ENCODE measurements around the gene BTG2.
A peak's percentile ranks its signal among the peaks of the same experiment; 100 is the strongest.
"Not testable (repeated sequence)": the region's sequence is repeated elsewhere in the genome, so short reads cannot be mapped to it uniquely, and the experiment has no call there.

BTG2 gene, protein sequence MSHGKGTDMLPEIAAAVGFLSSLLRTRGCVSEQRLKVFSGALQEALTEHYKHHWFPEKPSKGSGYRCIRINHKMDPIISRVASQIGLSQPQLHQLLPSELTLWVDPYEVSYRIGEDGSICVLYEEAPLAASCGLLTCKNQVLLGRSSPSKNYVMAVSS

GRCh38 chr1:203304919-203305808 is at the start of gene BTG2:
BTG2 (plus strand) TSS chr1:203305519; CDS start chr1:203305607, 88 bp downstream.
- peak; percentile 75 to 82 for DNase-seq (ENCODE audit: low read depth in 1 of 2, low spot score in 1 of 2)

DNA sequence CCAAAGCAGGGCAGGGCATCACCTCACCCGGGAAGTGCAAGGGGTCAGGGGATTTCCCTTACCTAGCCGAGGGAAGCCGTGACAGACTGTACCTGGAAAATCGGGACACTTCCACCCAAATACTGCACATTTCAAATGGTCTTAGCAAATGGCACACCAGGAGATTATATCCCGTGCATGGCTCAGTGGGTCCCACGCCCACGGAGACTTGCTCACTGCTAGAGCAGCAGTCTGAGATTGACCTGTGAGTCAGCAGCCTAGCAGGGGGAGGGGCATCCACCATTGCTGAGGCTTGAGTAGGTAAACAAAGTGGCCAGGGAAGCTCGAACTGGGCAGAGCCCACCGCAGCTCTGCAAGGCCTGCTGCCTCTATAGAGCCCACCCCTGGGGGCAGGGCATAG is 48.7 kb upstream of the BTG2 start:
- DNase-seq (ENCODE audit: low read depth in 1 of 2, low spot score in 1 of 2), result not testable (repeated sequence)

GRCh38 chr1:203263496-203263895 is 41.8 kb upstream of the BTG2 start:
- DNase-seq (ENCODE audit: low read depth in 1 of 2, low spot score in 1 of 2), result no peak

GRCh38 chr1:203264052-203264501 is 41.2 kb upstream of the BTG2 start:
- DNase-seq (ENCODE audit: low read depth in 1 of 2, low spot score in 1 of 2), result no peak

- no peak for DNase-seq (ENCODE audit: low read depth in 1 of 2, low spot score in 1 of 2)
These were observed 39.8 kb upstream of the BTG2 start for GRCh38 chr1:203265541-203265940.

- DNase-seq (ENCODE audit: low read depth in 1 of 2, low spot score in 1 of 2), result not testable (repeated sequence)
These were observed 39.2 kb upstream of the BTG2 start for GRCh38 chr1:203266140-203266539.

GRCh38 chr1:203267347-203267846 is 37.9 kb upstream of the BTG2 start:
- DNase-seq (ENCODE audit: low read depth in 1 of 2, low spot score in 1 of 2), result peak; percentile 61 to 85

GRCh38 chr1:203267912-203268311 is 37.4 kb upstream of the BTG2 start:
- DNase-seq (ENCODE audit: low read depth in 1 of 2, low spot score in 1 of 2), result no peak

GRCh38 chr1:203268901-203269653 is 36.2 kb upstream of the BTG2 start:
- DNase-seq (ENCODE audit: low read depth in 1 of 2, low spot score in 1 of 2), result peak in 1 of 2 donors; percentile 59

DNA sequence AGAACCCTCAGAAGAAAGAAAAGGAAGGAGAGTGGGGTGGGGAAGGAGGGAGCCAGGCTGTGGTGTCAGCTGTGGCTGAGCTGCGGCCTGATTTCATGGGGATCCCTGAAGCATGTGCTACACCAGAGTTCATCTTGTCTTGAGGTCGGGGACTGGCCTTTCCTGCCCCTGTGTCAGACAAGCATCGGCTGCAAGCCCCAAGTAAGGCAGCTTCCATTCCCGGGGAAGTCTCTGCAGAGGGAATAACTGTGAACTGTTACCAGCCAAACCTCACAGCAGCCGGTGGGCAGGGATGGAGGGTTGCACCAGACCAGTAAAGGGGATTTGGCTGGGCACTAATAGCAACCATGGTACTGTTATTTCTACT is 35.7 kb upstream of the BTG2 start:
- no peak for DNase-seq (ENCODE audit: low read depth in 1 of 2, low spot score in 1 of 2)

GRCh38 chr1:203270448-203270847 is 34.9 kb upstream of the BTG2 start:
- no peak for DNase-seq (ENCODE audit: low read depth in 1 of 2, low spot score in 1 of 2)

- DNase-seq (ENCODE audit: low read depth in 1 of 2, low spot score in 1 of 2), result peak in 1 of 2 donors; percentile 73
These were observed 34.1 kb upstream of the BTG2 start for GRCh38 chr1:203271018-203271743.

DNA sequence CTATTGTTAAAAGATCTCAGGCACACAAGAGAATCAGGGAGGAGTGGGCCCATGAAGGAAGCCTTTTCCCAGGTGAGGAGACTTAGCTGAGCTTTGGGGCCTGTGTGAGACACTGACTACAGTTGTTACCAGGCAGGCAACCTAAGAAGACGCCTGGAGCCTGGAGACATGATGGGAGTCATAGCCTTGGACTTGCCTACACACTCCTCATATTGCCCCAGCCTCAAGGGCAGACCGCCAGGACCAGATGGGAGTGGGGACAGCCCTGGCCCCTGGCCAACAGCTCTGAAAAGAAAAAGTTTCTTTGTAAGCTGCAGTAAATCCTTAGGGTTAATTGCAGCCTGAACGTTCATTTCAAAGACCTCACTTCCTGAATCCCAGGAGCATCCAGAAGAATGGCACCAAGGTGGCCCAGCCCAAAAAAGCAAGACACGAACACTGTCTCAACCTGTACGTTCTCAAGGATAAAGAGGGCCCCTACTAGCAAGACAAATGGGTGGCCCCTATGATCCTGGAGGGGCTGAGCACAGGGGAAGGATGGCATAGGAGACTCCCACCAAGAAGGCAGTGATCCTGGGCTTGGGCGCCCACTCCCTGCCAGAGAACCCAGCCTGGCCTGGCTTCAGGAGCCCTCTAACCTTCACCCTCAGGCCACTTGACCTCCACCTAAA is 33.2 kb upstream of the BTG2 start:
- DNase-seq (ENCODE audit: low read depth in 1 of 2, low spot score in 1 of 2), result no peak

DNA sequence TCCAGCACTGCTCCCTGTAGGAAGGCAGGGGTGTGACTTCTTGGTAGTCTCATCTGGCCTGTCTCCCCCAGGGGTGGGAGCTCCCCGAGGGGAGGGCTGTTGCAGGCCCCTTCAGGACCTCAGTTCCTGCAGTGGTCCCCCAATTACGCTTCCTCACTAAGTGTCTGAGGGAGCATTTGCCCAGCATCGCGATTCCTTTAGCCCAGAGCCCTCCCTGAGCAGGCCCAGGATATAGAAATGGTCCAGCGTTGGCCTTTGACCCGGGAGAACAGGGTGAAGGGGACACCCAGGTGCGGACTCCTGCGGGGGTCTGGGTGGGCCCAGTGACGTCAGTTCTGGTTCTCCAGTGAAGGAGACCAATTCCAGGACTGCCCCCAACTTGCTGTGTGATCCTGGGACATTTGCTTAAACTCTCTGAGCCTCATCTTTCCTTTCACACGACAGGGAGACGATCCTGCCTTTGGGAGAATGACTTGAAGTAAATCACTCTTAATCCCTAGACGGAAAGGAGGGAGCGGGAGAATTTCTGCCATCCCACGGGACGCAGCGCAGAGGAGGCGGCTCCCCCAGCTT is 32.6 kb upstream of the BTG2 start:
- DNase-seq (ENCODE audit: low read depth in 1 of 2, low spot score in 1 of 2), result no peak

GRCh38 chr1:203273206-203273868 is 32.0 kb upstream of the BTG2 start:
- peak; percentile 92 for DNase-seq (ENCODE audit: low read depth in 1 of 2, low spot score in 1 of 2)

DNA sequence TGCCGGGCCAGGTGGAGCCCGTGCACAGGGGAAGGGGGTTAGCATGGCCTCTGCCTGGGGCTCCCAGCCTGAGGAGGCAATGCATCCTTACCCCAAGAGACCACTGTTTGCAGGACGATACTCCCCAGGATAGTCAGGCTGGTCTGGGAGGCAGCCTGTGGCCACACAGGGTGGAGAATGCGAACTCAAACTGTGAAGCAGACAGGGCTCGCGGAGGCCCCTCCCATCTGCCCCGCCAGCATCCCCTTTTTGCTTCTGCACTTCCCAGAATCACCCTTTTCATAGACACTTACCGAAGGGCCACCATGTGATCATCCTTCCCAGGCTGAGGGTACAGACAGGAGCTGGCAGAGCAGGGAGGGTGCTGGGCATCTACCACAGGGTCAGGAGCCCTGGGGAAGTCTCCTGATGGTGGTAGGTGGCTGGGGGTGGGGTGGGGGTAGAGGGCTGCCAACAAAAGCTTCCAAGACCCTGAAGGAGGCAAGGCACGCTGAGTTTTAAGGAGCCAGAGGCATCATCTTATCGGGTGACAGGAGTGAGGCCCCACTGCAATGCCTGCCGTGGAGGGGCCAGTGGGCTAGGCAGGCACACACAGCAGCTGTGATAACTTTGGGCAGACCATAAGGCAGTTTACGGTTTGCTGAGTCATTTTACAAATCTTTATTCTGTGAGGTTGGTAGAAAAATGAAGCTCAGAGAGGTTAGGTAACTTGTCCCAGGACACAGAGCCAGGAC is 31.3 kb upstream of the BTG2 start:
- no peak for DNase-seq (ENCODE audit: low read depth in 1 of 2, low spot score in 1 of 2)

GRCh38 chr1:203274603-203275381 is 30.5 kb upstream of the BTG2 start:
- no peak for DNase-seq (ENCODE audit: low read depth in 1 of 2, low spot score in 1 of 2)

GRCh38 chr1:203275656-203276272 is 29.6 kb upstream of the BTG2 start:
- DNase-seq (ENCODE audit: low read depth in 1 of 2, low spot score in 1 of 2), result no peak

All from activated CD4-positive, alpha-beta T cell treated with anti-CD3 and anti-CD28 coated beads, Interleukin-2, amount 50 U/mL, for 24 hours (primary cell).